Hematopoietic multipotent progenitor cell treated with erythropoietin and hydrocortisone succinate and interleukin-3 and kit ligand, for 17 days (in vitro differentiated cells): ENCODE measurements around the gene PTTG1.
"Not testable (repeated sequence)": the region's sequence is repeated elsewhere in the genome, so short reads cannot be mapped to it uniquely, and the experiment has no call there.

Experiments used
- DNase-seq: peaks from one replicate; pipeline ENCODE4 v3.0.0-alpha.2; 2015; ENCODE audit warnings: low spot score

PTTG1 gene

DNA sequence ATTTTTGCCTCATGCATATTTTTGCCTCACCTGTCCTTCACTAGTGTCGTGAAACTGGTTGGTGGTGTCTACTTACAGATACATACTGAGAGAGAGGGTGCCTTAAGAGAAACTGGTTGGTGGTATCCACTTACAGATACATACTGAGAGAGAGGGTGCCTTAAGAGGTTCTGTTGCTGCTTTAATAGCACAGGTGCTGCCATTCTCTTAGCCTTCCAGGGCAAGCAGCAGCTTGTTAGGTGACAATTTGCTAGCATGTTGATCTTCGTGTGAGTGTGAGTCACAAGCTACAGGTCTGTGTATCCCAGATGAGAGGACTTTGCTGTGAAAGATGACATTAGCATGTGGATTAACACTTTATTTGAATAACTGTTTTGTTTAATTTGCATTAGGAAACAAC lies 1.4 kb downstream of the PTTG1 start:
- DNase-seq, result peak; percentile 43

DNA sequence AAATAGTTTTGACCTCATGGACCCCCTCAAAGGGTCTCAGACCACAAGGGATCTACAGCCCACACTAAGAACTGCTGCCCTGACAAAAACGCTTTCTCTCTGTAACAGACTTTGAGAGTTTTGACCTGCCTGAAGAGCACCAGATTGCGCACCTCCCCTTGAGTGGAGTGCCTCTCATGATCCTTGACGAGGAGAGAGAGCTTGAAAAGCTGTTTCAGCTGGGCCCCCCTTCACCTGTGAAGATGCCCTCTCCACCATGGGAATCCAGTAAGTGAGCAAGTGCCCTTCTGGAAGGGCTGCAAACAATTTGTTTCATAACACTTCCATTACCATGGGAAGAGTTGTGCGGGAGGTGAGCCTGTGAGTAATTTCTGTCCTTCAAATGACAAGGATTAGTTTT lies 6.0 kb downstream of the PTTG1 start:
- DNase-seq, result no peak

DNA sequence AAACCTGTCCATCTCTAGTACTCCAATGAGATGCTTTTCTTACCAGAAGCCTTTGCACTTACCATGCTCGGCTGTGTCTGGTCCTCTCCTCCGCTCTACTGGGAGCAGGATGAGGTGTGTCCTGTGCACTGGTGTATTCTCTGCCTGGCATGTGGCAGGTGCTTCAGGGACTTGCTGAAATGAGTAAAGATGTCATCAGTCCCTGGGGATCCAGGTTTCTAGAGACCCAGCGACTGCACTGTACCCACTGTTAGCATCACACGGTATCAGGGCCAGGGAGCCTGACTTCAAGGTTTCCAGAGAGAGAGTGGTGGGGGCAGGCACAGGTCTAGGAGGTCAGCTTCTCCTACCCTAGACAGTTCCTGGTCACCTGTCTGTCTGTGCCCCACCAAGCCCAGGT lies 10.5 kb downstream of the PTTG1 start:
- DNase-seq, result no peak

DNA sequence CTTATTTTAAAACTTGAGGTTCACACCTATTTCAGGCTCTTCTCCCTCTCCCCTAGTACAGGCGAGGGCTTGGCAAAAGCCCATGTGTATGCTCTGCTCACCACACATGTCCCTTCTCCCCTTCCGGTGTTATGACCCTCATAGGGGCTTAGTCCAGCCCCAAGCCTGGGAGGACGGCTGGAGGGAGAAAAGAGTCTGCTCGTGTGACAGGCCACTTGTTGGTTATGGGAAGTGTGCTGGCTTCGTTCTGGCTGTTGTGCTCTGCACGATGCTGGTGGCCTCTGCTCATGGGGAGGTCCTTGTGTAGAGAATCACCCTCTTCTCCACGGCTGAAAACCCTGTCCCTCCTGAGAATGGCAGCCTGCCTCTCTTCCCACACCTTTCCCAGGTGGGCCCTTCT lies 11.1 kb downstream of the PTTG1 start:
- no peak for DNase-seq

DNA sequence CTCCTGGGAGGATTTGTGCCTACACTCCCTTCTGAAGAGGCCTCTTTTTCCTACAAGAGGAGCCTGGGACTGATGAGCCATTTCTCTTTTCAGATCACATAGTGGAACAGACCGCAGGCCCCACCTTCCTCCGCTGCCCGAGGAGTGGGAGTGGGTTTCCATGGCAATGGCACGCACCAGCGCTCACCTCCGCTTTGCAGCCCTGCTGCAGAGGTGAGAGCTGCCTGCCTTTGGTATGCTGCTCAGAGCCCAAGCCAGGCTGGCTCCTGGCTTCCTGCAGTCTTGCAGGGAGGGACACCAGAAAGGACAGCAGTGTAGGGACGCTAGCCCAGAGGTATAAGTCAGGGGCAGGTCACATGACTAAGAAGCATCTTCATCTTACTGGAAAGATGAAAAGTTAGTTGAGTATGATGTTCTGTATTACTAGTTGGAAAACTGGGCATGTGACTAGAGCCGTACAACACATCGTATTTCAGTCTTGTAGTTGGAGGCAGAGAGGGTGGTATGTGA lies 12.4 kb downstream of the PTTG1 start:
- no peak for DNase-seq

DNA sequence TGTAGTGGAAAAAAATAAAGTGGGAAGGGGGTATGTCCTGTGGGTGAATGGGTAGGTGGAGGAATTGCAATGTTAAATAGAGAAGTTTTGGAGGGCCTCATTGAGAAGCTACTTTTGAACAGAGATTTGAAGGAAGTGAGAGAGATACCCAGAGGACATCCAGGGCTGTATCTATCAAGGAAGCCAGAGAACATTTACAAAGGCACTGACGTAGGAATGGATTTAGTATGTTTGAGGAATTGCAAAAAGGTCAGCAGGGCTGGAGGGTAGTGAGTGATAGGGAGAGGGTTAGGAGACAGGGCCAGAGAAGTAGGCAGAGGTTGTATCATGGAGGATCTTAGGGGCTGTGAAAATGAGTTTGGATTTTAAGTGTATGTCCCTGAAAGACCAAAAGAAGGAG lies 13.9 kb downstream of the PTTG1 start:
- no peak for DNase-seq

DNA sequence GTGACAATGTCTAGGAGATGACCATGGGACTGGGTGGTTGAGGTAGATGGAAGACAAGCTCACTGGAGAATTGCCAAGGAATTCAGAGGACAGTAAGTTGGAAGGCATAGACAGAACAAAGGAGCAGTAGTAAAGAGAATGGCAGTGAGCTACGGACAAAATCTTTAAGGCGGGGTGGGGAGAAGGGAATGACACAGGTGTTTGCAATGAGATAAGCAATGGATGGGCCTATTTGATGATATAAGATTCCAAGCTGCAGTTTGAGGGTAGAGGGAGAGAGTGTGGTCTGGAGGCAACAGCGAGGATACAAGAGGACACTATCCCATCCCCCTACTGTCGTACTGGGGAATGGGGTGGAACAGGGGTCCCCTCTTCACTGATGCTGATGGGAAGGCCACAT lies 14.4 kb downstream of the PTTG1 start:
- DNase-seq, result no peak

DNA sequence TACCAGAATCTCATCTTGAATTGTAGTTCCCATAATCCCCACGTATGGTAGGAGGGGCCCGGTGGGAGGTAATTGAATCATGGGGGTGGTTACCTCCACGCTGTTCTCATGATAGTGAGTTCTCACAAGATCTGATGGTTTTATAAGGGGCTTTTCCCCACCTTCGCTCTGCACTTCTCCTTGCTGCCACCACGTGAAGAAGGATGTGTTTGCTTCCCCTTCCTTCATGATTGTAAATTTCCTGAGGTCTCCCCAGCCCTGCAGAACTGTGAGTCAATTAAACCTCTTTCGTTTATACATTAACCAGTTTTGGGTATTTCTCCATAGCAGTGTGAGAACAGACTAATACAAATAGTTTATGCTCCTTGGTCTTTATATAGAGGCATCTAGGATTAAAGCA lies 15.0 kb downstream of the PTTG1 start:
- not testable (repeated sequence) for DNase-seq

DNA sequence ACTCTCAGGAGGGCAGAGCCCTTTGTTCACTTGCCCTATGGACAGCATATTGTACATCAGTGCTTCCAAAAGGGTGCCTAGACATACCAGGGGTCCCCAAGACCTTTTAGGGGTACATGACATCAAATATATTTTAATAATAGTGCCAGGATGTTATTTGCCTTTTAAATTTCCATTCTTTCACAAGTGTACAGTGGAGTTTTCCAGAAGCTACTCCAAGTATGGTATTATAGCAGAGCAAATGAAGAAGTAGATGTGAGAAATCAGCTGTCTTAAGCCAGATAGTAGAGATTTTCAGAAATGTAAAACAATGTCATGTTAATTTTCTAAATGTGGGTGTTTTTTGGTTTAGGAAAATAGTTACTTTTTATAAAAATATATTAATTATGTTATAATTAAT lies 15.6 kb downstream of the PTTG1 start:
- DNase-seq, result no peak

DNA sequence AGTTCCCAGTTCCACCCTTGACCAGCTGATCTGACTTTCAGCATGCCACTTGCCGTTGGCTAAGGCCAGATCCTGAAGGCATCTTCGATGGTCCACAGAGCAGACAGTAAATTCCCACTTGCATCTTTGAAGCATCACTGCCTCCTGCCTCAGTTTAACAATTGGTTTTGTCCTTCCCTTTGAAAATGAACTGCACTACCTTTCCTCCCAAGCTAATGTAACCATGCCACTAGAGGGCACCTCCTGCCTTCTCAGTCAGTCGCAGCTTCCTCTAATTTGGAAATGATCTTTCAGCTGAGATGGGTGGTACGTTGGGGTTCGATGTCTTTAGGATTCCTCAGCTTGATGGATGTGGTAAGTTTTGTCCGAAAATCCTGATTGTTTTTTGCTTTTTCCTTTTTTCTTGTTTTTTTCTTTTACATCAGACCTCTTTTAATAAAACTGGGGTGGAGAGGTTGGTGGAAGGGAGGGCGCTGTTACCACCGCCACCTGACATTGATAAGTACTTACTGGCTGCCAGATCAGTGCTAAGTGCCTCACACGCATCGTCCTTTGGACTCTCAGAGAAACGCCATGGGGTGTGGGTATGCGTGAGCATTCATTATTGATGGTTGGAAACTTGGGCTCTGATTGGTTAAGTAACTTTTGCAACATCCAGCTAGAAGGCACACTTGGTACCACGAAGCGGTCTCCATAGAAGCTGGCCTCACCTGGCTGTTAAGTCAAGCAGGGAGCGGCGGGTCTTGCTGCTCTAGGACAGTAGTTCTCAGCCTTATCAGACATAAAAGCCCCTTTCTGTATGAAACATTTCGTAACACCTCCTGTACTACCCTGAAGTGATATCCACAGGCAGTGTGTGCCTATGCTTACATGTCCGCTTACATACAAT lies 16.9 kb downstream of the PTTG1 start:
- peak; percentile 67 for DNase-seq

DNA sequence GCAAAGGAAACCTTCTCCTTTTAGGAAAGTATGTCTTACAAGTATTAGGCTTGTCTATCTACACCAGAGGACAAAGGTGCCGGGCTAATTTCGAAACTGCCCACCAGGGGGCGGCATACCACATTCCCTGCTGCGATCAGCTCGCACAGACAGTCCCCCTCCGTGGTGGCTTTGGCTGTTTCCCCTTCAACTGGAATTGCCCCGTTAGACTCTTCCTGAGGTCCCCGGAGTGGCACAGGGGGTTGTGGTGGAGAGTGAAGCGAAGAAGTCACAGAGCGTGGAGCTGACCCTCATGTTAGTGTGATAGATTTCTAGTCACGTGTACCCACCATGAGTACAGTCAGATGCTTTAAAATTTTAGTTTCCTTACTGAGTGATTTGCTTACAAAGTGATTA lies 17.5 kb downstream of the PTTG1 start:
- DNase-seq, result peak; percentile 84

DNA sequence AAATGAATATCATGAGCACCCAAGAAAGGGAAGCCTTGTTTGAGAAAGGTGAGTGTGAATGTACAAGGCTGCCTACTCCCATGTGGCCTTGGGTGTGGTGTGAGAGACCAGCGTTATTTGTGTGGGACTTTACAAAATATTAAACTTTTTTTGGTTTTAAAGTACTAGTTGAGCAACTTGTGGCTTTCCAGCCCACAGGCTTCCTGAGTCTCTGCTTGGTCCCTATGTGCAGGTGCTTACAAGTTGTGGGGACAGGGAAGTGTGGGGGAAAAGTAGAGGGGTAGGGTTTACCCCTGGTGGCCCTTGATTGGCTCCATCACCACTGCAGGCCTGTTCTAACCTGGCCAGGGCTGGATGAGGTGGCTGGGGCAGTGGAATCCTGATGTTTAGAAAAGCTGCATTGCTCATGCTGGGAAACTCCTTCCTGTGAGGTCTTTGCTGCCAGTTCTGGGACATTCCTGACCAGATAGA lies 19.7 kb downstream of the PTTG1 start:
- DNase-seq, result no peak

DNA sequence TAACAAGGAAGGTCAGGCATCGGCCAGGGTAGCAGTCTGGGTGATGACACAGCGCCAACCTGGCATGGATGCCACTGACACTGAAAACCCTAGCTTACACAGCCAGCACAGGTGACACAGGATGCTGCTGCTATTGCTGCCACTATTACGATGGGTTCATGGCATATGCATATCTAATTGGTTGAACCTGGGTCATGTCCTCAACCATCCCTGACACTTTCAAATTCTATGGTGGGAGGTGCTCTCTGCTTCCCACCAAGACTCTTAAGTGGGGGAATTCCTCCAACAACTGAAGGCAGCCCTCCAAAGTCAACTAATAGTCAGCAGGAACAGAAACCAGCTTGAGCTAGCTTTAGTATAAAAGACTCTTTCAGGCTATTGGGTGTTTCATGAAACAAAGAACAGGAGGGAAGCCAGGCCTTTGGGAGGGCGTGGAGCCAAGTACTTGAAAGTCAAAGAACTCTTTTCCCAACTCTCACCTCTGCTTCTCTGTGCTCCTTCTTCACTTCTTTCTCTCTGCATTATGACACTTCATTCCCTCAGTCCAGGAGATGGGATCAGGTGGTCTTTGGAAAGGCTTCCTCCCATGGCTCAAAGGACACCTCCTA lies 21.3 kb downstream of the PTTG1 start:
- DNase-seq, result no peak

DNA sequence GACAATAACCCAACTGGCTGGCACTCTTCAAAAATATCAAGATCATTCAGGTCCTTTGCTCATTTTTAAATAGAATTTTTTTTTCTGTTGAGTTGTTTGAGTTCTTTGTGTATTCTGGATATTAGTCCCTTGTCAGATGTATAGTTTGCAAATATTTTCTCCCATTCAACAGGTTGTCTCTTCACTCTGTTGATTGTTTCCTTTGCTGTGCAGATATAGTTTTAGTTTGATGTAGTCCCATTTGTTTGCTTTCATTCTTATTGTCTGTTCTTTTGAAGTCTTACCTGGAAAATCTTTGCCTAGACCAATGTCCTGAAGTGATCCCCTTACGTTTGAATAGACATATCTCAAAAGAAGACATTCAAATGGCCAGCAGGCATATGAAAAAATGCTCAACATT lies 22.8 kb downstream of the PTTG1 start:
- DNase-seq, result no peak

DNA sequence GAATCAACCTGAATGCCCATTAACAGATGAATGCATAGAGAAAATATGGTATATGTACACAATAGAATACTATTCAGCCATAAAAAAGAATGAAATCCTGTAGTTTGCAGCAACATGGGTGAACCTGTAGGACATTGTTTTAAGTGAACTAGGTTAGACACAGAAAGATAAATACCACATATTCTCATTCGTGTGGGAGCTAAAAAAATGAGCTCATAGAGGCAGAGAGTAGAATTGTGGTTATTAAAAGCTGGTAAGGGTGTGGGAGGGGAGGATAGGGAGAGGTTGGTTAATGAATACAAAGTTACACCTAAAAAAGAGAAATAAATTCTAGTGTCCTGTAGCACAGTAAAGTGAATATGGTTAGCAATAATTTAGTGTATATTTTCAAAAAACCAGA lies 23.5 kb downstream of the PTTG1 start:
- no peak for DNase-seq

DNA sequence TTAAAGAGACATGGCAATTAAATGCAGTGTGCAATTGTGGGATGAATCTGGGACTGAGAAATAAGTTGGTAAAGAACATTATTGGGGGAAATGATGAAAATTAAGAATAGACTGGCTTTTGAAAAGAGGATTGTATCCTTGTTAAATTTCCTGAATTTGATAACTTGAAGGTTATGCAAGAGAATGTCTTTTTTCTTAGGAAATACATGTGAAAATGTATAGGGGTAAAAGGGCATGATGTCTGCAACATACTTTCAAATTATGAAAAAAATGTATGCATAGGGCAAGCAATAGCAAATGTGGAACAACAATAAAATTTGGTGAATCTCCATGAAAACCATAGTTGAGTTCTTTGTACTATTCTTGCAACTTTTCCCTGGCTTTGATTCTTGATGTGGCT lies 24.1 kb downstream of the PTTG1 start:
- DNase-seq, result no peak

DNA sequence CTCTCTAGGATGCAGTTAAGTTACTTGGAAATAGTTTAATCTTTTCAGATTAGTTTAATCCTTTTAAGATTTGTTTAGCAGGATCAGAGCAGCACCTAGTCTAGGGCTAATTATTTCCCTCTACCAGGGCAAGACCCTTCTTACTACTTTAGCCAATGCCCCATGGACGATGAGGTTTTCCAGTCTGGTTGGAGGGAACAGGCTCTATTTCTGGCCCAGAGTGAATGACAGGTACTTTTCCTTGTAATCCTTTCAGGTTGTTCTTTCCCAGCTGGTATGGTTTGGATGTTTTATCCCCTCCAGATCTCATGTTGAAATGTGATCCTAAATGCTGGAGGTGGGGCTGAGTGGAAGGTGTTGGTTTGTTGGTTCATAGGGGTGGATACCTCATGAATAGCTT lies 27.2 kb downstream of the PTTG1 start:
- no peak for DNase-seq

DNA sequence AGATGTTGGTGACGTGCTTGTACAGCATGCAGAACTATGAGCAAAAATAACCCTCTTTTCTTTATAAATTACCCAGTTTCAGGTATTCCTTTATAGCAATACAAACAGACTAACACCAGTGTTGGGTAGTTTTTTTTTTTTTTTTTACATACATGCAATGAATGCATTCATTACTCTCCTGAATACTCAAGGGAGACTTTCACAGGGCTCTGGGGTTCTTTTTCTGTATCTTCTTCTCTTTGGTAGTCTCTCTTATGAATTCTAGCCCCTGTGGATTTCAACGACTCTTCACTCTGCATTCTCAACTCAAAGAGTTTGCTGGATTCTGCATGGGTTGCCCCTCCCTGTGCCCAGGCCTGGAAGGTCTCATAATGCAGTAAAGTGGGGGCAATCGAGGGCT lies 27.8 kb downstream of the PTTG1 start:
- no peak for DNase-seq

DNA sequence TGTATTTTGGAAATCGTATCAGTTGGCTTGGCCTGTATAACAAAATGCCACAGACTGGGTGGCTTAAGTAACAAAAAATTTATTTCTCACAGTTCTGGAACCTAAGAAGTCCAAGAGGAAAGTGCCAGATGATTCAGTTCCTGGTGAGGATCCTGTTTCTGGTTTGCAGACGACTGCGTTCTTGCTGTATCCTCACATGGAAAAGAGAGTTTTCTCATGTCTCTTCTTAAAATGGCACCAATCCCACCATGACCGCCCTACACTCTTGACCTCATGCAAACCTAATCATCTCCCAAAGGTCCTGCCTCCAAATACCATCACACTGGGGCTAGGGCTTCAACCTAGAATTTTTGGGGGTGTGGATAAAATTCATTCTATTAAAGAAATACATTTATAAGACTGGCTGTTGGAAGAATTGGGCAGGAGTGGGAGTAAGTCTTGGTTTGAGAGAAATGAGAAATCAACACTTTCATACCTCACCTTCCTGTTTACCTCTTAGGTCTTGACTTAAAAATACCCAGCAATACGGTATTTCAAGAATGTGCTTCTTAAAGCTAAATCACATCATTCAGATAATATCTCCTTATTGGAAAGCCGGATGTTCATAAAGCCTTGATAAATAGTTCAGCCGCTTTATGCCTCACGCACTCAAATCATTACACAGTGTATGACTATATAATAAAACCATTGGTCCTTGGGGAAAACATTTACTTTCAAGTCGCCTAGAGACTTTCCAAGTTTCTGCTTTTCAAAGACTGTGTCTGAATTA lies 28.7 kb downstream of the PTTG1 start:
- DNase-seq, result no peak

DNA sequence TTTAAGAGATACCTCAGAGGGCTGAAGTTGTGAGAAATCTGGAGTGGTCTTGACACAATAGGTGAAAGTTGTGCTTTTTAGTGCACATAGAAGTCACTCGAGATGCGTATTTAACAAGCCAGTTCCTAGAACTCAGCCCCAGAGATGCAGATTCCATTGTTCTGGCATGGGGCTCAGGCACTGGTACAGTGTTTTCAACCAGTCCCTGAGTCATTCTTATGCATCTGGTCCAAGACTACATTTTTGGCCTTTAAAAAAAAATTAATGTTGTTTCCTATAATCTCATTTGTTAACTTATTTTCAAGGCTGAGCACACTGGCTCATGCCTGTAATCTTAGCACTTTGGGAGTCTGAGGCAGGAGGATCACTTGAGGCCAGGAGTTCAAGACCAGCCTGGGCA lies 29.6 kb downstream of the PTTG1 start:
- DNase-seq, result no peak

DNA sequence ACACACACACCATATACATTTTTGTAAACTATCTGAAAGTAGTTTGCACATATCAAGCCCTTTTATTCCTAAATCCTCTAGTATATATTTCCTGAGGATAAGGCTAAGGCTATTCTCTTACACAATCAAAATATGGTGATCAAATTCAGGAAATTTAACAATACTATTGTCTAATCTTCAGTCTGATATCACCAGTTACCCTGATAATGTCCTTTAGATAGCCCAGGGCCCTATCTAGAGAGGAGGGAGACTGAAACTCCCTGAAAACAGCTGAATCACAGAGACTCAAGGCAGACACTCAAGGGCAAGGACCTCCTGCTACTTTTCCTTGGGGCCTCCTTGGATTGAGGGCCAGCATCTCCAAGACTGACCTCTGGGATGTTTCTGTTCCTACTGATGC lies 30.4 kb downstream of the PTTG1 start:
- no peak for DNase-seq

DNA sequence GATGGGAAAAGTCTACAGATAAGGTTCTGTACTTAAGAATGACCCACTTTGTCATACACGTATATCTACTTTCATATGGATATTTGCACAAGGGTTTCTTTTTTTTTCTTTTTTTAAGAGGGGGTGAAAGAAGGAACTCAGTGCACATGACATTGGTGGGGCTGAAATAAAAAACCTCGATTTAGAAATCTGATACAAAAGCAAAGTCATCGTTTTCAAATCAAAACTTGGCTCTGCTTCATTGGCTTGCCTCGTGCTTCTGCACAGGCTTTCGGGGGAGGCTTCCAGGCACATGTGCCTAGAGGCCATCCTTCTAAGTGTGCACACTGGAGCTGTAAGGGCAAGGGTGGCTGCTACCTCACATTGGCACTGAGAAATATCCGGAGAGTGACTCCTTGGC lies 31.1 kb downstream of the PTTG1 start:
- no peak for DNase-seq

DNA sequence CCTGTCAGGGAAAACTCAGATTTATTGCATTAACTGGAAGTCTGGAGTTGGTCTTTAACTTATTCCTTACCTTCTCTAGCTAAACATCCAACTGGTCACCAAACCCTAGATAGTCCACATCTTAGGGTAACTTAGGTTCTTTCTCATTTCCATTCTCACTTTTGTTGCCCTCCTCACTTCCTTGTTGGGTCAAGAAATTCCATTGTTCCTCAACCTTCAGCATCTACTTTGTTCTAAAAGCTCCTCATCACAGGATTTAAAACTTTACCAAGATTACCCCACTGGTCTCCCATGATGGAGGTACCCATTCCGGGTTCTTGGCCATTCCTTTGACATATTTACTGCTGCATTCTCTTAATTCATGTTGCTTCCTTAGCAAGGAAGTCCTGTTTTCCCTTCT lies 32.1 kb downstream of the PTTG1 start:
- no peak for DNase-seq
